HG03575 (cell line): ENCODE measurements around the gene ATP6AP2.
"Not testable (repeated sequence)": the region's sequence is repeated elsewhere in the genome, so short reads cannot be mapped to it uniquely, and the experiment has no call there.

Experiments
- ATAC-seq: cut with Tn5 transposase; IDR thresholded peaks from one replicate; pipeline ENCODE4 v1.9.1; 2021; ENCODE audit not compliant: unreplicated experiment, insufficient number of reproducible peaks, low FRiP score; ENCODE audit errors: extremely low read depth

The ATP6AP2 gene

DNA sequence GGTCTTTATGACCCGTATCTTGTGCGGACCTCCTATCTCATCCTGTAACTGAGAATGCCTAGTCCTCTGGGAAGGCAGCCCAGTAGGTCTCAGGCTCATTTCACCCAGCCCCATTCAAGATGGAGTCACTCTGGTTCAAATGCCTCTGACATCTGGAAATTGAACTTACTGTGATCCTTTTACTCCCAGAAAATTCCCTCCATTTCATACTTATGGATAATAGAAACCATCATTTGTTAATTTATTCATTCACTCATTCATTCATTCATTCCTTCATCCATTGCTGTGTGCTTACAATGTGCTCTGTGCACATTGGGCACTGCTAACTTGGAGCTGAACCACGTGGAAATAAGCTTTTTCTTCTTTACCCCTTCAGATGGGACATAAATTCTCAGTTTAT lies 9.2 kb upstream of the ATP6AP2 start:
- ATAC-seq: no peak

DNA sequence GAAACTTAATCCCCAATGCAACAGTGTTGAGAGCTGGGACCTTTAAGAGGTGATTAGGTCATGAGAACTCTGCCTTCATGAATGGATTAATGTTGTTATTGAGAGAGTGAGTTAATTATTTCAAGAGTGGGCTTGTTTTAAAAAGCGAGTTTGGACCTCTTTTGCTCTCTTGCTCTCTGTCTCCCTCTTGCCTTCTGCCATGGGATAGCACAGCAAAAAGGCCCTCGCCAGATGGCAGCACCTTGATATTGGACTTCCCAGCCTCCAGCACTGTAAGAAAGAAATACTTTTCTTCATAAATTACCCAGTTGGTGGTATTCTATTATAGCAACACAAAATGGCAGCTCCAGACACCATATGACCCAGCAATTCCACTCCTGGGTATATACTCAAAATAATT lies 7.0 kb upstream of the ATP6AP2 start:
- ATAC-seq: no peak

DNA sequence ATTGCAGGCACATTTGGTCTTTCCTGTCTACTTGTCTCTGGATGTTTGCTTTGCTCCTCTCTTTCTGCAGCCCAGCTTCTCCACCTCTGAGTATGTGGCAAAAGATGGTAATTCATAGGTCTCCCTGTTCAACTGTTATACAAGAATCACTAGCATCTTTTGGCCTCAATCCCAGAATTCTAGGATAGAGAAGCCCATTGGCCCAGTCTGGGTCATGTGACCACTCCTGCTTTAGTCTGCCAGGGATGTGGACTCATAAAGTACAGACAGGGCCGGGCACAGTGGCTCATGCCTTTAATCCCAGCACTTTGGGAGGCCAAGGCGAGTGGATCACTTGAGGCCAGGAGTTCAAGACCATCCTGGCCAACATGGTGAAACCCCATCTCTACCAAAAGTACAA lies 5.4 kb upstream of the ATP6AP2 start:
- ATAC-seq: not testable (repeated sequence)

DNA sequence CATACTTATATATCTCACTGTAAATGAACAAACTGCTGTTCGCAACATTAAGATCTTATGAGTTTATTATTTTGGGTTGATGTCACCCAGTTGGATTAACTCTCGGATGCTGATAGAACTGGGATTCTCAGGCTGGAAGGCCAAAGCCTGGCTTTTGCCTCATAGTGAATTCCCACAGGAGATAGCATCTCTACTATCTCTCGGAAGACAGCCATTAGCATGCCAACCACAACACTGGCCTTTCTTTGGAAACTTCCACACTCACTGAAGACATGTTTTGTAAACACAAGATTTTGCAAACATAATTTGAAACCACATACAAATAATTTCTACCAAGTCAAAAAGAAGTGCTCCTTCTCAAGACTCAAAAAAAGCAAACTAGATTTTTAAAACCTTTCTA lies 4.5 kb upstream of the ATP6AP2 start:
- ATAC-seq: no peak

DNA sequence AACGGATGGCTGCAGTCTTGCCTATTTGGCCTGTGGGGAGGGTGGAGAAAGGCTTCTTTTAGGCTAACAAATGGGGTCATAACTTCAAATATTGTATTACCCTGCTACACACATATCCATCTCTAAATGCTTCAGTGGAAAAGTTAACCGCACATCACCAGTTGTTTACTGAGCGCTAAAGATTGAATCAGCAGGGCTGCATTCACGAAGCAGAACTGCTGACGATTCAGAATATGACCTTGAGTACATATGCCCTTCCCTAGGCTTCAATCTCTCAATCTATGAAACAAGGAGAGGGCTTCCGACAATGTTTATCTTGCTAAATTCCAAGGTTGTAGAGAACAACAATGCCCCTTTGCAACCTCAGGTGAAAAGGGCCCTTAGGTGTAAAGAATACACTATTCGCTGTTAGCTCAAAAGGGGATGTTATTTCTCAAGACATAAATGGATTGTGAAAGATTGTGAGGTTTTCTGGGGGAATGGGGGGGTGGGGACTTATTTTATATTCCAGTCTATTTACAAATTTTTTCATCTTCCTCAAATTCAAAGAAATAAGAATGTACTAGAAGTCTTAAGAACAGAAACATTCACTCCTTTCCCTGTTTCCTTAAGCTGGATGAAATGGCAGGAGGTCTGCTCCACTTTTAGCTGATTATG lies 2.6 kb upstream of the ATP6AP2 start:
- no peak for ATAC-seq

DNA sequence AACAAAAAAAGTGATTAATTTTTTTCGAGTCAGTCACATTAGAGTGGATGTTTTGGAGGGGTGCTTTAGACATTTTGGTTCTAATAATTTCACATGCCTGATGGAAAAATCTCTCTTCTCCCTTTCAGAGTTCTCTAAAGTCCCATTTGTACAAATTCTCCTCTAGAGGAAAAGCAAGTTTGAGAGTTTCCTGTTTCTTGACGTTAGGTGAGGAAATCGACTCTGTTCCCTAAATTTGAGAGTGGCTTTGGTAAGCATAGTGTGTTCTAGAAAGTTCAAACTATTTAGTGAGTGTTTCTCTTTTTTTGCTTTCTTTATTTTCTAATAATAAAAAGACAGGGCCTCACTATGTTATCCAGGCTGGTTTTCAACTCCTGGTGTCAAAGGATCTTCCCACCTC lies 1.6 kb upstream of the ATP6AP2 start:
- no peak for ATAC-seq

DNA sequence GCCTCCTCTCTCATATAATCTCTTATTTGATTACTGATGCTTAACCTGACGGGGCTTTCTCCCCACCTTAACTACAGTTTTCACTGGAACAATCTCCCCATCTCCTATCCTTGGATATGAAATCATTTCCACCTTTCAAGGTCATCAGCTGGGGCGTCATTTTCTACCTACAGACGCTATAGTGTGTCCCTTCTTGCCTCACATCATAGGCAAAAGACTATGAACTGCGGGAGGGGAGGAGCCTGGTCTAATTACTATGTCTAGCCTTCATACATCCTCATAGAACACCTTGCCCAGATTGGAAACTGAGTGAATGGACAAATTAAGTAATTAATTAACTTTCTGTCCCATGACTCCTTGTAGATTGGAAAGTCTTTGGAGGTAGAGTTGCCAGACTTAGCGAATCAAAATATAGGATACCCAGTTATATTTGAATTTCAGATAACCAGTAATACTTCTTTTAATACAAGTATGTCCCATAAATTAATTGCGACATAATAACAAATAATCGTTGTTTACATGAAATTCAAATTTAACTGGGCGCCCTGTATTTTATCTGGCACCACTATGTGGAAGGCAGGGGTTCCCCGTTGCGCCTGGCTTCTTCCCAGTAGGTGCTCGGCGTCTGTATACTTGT lies 752 bp upstream of the ATP6AP2 start:
- no peak for ATAC-seq

DNA sequence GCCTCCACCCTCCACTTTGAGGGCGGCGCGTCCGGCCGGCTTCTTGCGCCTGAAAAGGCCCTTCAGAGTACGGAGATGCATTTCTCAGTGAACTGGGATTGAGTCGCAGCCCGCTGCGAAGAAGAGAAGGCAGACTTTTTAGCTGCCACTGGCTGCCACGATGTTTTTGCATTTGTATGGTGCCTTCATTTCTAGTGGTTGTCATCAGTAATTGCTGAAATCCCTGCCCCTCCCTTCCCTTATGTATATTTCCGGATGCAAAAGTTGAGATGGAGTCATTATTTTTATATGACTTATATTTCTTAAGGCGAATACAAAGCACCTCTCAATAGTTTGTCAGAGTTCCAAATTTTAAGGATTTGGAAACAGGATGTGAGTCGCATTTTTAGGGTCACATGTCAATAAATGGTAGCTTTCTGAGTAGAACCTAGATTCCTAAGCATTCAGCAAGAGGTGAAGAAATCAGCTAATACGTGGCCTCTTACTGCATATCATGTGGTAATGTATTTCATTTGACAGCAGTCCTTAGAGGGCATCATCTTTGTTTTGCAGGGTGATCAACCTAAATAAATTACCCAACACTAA lies 658 bp downstream of the ATP6AP2 start:
- no peak for ATAC-seq

DNA sequence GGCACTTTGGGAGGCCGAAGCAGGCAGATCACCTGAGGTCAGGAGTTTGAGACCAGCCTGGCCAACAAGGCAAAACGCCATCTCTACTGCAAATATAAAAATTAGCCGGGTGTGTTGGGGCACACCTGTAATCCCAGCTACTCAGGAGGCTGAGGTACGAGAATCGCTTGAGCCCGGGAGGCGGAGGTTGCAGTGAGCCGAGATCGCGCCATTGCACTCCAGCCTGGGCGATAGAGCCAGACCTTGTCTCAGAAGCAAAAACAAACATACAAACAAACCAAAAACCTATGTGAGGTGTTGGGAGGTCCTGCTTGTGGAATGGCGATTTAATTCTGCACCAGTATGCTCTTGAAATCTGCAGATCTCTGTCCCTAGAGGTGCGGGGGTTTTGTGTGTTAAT lies 1.4 kb downstream of the ATP6AP2 start:
- not testable (repeated sequence) for ATAC-seq

DNA sequence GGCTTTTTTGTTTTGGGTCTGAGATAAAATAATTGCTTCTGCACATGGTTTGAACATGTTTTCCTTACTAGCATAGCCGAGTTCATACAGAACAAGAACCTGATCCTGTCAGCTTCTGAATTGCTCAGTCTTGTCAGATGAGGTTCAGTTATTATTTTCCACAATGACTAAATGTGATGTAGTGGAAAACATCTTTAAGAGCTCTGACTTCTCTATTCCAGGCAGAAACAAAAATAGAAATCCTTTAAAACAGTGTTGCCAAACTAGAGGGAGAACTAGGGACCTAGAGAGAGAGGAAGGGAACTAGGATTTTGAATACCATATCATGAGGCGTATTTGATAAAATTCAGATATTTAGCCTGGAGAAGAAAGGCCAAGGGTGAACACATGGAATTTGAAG lies 2.0 kb downstream of the ATP6AP2 start:
- ATAC-seq: no peak

DNA sequence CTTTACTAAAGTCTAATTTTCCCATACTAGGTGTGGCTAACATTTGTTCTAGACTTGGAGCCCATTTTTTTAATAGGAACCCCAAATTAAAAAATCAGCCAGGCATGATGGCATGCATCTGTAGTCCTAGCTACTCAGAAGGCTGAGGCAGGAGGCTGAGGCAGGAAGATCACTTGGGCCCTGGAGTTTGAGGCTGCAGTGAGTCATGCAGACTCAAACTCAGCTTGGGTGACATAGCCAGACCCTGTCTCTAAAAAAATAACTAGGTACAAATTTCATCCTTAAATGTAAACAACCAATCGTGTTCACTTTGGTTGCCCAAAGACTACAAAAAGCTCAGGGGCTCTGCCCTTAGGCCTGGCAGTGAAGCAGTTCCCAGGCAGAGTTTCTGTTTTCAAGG lies 6.9 kb downstream of the ATP6AP2 start:
- ATAC-seq: not testable (repeated sequence)

DNA sequence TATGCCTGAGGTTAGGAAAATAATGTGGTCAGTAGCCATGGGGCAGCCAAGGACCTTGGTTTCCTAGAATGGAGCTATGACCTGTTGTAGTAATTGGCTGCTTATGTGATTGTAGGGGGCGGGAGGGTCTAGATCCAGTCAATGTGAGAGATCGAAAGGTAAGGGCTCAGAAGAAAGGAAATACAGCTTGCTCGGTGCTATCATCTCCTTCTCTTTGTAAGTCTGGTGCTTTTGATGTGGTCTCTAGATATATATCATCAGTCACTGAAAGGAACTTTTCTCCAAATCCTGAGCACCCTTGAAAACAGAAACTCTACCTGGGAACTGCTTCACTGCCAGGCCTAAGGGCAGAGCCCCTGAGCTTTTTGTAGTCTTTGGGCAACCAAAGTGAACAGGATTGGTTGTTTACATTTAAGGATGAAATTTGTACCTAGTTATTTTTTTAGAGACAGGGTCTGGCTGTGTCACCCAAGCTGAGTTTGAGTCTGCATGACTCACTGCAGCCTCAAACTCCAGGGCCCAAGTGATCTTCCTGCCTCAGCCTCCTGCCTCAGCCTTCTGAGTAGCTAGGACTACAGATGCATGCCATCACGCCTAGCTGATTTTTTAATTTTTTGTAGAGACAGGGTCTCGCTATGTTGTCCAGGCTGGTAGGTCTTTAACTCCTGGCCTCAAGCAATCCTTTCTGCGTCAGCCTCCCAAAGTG lies 9.0 kb downstream of the ATP6AP2 start:
- not testable (repeated sequence) for ATAC-seq

DNA sequence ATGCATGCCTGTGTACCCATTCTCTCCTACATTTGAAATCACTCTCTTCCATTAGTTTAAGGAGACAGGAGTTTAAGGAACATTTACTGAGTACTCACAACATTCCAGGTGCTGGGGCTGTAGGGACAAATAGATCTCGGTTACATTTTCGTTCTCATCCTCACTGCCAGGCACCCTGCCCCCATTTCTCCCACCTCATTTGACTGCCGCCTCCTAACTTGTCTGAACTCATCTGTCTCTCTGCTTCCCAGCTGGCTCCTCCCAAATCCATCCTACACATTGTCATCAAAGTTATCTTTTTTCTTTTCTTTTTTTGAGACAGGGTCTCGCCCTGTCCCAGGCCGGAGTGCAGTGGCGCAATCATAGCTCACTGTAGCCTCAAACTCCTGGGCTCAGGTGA lies 22.7 kb downstream of the ATP6AP2 start:
- no peak for ATAC-seq

DNA sequence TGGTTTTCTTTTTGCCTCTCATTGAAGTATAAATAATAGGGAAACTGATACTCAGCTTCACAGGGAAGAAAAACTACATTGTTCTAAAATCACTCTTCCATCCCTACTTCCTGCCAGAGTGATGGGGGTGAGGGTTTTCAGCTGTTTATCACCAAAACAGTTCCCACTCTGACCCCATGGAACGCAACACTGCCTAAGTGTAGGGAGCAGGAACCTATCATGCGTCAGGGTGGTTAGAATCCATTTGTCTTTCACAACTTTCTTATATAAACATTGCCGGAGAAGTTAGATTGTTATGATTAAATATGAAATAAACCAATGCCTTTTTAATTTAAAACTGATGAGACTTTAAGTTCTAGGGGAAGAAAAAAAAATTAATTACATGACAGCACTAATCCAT lies 26.6 kb downstream of the ATP6AP2 start:
- no peak for ATAC-seq

DNA sequence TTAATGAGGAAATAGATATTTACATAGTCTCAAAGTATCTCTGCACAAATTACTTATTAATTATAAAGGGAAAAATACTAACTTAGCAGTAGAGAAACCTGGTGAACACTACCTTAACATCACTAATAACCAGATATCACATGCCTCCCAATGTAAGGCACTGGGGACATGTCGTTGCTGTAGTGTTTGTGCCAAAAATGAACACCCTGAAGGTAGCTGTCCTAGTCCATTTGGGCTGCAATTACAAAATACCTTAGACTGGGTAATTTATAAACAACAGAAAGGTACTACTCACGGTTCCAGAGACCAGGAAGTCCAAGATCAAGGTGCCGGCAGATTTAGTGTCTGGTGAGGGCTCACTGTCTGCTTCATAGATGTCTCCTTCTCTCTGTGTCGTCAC lies 31.7 kb downstream of the ATP6AP2 start:
- ATAC-seq: no peak

DNA sequence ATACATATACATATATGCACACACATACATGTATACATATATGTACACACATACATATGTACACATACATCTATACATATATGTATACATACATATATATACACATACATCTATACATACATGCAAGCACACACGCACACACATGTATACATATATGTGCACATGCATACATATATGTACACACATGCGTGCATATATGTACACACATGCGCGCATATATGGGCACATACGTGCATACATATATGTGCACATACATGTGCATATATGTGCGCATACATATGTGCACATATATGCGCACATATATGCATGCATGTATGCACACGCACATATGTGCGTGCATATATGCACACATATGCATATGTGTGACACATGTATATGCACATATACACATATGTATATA lies 35.2 kb downstream of the ATP6AP2 start:
- no peak for ATAC-seq

DNA sequence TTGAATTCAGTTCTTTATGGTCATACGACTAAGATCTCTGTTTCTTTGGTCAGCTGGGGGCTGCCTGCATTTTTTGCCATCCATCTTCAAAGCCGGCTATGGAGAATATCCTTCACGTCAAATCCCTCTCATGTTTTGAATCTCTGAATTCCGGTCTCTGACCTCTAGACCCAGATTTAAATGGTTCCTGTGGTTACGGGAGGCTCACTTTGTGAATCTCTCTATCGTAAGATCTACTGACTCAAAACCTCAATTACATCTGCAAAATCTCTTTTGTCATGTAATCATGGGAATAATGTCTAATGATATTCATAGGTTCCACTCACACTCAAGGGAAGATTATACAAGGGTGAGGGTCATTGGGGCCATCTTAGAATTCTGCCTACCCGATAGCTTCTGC lies 36.8 kb downstream of the ATP6AP2 start:
- no peak for ATAC-seq

DNA sequence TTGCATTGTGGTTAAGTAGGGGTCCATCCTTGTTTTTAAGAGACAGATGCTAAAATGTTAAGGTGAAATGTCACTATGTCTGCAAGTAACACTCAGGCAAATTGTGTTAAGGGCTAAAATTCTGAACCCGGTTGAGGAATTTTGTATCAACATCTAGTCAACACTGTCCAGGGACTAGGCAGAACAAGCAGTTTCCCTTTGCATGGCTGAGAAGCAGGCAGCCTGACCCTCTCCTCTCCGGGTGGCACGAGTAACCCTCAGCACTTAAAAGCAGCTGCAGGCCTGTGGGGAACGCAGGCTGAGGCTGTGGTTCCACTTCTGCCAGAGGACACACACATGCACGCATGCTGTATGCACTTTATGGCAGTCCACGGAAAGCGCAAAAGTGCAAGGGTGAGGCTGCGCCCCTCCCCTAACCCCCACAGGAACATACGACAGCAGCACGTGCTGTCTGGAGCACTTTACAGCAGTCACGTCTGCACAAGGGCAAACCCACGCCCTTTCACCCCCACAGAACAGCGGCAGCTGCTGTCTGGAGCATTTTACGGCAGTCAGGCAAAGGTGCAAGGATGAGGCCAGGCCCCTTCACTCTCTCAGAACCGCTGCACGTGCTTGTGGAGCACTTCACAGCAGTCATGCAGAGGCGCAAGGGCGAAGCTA lies 41.8 kb downstream of the ATP6AP2 start:
- ATAC-seq: no peak

DNA sequence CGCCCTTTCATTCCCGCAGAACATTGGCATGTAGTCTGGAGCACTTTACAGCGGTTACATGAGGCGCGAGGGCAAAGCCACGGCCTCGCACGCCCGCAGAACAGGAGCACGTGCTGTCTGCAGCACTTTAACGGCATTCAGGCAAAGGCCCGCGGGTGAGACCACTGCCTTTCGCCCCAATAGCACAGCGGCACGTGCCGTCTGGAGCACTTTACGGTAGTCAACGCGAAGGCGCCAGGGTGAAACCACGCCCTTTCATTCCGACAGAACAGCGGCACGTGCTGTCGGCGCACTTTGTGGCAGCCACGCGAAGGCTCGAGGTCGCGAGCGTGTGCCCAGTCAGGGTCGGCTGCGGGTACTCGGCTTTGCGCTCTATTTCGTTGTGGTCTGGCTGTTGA lies 42.4 kb downstream of the ATP6AP2 start, which contains the start of gene MPC1L:
Gene MPC1L, plus strand, starts transcription at position 290 of the 398 bp plus-strand sequence. CDS start 138 bp downstream, outside the sequence.
- no peak for ATAC-seq
